Mesodermal cell (in vitro differentiated cells): ENCODE results near the gene ST6GALNAC3.
"Not testable (repeated sequence)": the region's sequence is repeated elsewhere in the genome, so short reads cannot be mapped to it uniquely, and the experiment has no call there.

Source experiments
- H3K27ac ChIP-seq: 2 replicates; pipeline ENCODE4 v1.7.0; 2013; ENCODE audit warnings: mild to moderate bottlenecking, low read depth, low read length, moderate library complexity; ENCODE audit not compliant: severe bottlenecking
- H3K36me3 ChIP-seq: 2 replicates; pipeline ENCODE4 v1.7.1; 2013; ENCODE audit warnings: mild to moderate bottlenecking, low read length, moderate library complexity; ENCODE audit not compliant: control insufficient read depth, insufficient read depth
- H3K4me1 ChIP-seq: one replicate; pipeline ENCODE4 v1.7.1; 2013; ENCODE audit warnings: mild to moderate bottlenecking, low read length; ENCODE audit not compliant: insufficient read depth, control insufficient read depth, poor library complexity, severe bottlenecking
- H3K4me3 ChIP-seq: 2 replicates; pipeline ENCODE4 v1.7.0; 2013; ENCODE audit warnings: low read length, control low read depth, mild to moderate bottlenecking; ENCODE audit not compliant: insufficient read depth, poor library complexity, severe bottlenecking; ENCODE audit errors: extremely low read depth
- H3K9me3 ChIP-seq: 2 replicates; pipeline ENCODE4 v1.7.1; 2013; ENCODE audit warnings: mild to moderate bottlenecking, low read length, moderate library complexity; ENCODE audit not compliant: control insufficient read depth
- WGBS, 2 experiments: methylation state at CpG; one replicate each; pipeline ENCODE4 v1.1.5; 2013; ENCODE audit warnings: missing lambda C conversion rate in 2 of 2; ENCODE audit not compliant: insufficient coverage in 2 of 2; 5-methylcytosine and 5-hydroxymethylcytosine counted together

Gene ST6GALNAC3

DNA sequence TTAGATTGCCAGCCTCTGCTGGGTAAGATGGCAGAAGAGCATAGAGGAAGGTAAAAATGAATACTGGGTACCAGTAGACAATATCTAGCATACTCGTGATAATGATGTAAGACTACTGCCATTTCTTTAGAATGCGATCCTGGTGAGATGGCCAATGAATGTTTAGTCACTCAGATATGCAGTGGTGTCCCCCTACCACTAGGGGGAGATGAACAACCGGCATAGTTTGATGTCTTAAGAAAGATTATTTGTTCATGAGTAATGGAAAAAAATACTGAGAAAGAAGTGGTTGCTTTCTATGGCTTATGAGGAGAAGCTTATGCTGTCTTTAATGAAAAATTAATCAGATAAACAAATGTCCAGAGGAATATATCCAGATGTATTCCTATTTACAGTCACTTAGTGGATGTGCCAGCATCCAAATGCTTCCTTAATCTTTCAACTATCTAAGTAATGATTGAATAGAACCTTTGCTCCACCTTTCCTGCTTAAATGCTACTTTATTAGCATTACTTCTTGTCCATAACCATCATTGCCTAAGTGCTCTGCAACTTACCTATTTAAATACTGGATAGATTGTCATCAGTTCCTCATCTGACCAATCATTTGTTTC is 256.6 kb downstream of the ST6GALNAC3 start:
- Histone ChIP-seq H3K27ac (no peak overlapping the region), H3K4me1 (no peaks in the 10 kb centered on the region), H3K9me3 (no peaks in the 10 kb centered on the region), H3K4me3 (no peak overlapping the region), H3K36me3 (no peaks in the 10 kb centered on the region)
- 20 to 29% methylated on average over 1 to 2 of the region's 3 CpGs for WGBS, 2 experiments

DNA sequence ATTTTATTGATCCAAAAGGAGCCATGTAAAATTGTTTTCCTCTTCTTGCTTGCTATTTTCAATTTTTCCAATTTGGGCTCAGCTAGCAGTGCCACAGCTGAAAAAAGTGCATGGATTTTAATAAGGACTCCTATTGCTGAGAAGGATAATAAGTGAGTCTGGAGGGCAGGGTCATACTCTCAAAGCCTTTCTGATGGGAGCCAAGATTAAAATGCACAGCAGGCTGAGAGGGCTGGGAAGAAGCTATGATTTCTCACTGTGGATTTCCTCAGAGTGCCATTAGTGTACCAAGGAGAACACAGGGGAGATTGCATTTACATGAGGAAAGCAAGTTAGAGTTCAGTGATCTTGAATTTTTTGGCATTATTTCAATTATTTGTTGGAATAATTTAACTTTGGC is 261.3 kb downstream of the ST6GALNAC3 start:
- no peaks in the 10 kb centered on the region for H3K4me1 ChIP-seq
- no peak overlapping the region for H3K4me3 ChIP-seq
- no peaks in the 10 kb centered on the region for H3K9me3 ChIP-seq
- no peak overlapping the region for H3K27ac ChIP-seq
- no peaks in the 10 kb centered on the region for H3K36me3 ChIP-seq

DNA sequence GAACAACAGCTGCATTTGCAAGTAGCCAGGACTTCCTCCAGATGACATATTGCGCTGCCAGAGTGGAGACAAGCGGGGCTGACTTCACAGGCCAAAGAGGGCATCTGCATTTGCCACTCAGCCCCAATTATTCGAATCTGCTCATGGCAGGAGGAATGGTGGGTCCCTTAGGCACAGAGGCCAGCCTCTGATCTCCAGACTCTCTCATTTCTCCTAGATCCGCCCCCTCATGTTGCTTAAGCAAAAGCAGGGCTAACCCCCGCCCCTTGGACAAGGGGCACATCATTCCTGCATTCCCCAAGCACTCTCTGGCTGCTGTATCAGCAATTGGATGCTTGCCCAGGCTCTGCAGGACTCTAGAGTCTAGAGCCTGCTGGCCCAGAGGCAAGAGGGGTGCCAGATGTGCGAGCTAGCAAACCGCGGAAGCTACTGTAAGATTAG is 262.4 kb downstream of the ST6GALNAC3 start:
- no peak overlapping the region for H3K27ac ChIP-seq
- WGBS, 2 experiments, result 87 to 90% methylated on average over 5 to 6 of the region's 8 CpGs
- no peaks in the 10 kb centered on the region for H3K9me3 ChIP-seq
- no peaks in the 10 kb centered on the region for H3K4me1 ChIP-seq
- no peaks in the 10 kb centered on the region for H3K36me3 ChIP-seq
- no peak overlapping the region for H3K4me3 ChIP-seq

GRCh38 chr1:76337542-76338219 is 263.1 kb downstream of the ST6GALNAC3 start:
- Histone ChIP-seq H3K9me3 (no peaks in the 10 kb centered on the region), H3K4me1 (no peaks in the 10 kb centered on the region), H3K27ac (no peak overlapping the region), H3K36me3 (no peaks in the 10 kb centered on the region), H3K4me3 (no peak overlapping the region)
- WGBS, 2 experiments, result 90 to 93% methylated on average over 5 of the region's 7 CpGs

DNA sequence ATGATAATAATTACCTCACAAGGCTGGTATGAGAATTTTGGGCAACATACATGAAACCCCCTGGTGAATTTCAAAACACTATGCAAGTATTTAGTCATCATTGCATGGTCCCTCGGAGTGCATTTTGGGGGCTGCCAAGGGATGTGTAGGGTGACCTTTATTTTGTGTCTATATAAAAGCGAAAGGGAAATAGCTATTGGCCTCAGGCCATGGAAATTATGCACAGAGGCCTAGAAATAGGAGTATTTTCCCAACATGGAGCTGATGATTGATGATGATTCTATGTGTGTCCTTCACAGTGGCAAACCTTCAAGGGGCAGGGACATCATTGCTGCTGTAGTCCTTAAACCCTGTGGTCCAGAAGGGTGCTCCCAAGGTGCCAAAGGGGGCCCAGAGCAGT is 265.5 kb downstream of the ST6GALNAC3 start:
- no peaks in the 10 kb centered on the region for H3K9me3 ChIP-seq
- WGBS, 2 experiments, result 96 to 100% methylated on average over 2 of the region's 2 CpGs
- no peak overlapping the region for H3K4me3 ChIP-seq
- H3K36me3 ChIP-seq, result no peaks in the 10 kb centered on the region
- H3K4me1 ChIP-seq, result no peaks in the 10 kb centered on the region
- H3K27ac ChIP-seq, result no peak overlapping the region

DNA sequence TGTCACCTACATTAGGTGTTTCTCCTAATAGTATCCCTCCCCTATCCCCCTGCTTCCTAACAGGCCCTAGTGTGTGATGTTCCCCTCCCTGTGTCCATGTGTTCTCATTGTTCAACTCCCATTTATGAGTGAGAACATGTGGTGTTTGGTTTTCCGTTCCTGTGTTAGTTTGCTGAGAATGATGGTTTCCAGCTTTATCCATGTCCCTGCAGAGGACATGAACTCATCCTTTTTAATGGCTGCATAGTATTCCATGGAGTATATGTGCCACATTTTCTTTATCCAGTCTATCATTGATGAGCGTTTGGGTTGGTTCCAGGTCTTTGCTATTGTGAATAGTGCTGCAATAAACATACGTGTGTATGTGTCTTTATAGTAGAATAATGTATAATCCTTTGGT is 267.3 kb downstream of the ST6GALNAC3 start:
- 100% methylated on average over 1 of the region's 3 CpGs; no CpG with 5 or more reads in 1 of the 2 experiments for WGBS, 2 experiments
- not testable (repeated sequence) for H3K4me1 ChIP-seq, H3K9me3 ChIP-seq, H3K27ac ChIP-seq, H3K4me3 ChIP-seq, H3K36me3 ChIP-seq

DNA sequence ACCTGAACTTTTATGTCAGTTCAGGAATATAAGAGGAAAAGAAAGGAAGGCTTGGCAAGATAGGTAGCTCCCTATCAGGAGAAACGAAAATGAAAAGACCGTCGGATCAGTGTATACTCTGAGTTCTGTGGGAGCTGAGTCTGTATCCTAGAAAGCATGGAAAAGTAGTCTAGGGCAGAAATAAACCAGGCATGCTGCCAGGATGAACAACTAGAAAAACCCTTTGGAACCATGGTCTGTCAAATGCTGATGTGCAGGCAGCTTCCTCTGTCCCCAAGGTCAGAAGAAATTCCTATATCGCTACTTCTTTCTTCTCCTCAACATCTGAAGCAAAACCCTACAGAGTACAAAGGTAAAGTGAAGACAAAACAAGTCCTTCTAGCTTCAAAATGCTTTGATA is 268.8 kb downstream of the ST6GALNAC3 start:
- no peak overlapping the region for H3K27ac ChIP-seq
- H3K4me3 ChIP-seq, result no peak overlapping the region
- 93 to 96% methylated on average over 3 to 4 of the region's 4 CpGs for WGBS, 2 experiments
- no peaks in the 10 kb centered on the region for H3K9me3 ChIP-seq
- no peaks in the 10 kb centered on the region for H3K36me3 ChIP-seq
- H3K4me1 ChIP-seq, result no peaks in the 10 kb centered on the region

- Histone ChIP-seq H3K4me1 (no peaks in the 10 kb centered on the region), H3K4me3 (no peak overlapping the region), H3K36me3 (no peaks in the 10 kb centered on the region), H3K27ac (no peak overlapping the region), H3K9me3 (no peaks in the 10 kb centered on the region)
- 80 to 90% methylated on average over 2 of the region's 3 CpGs for WGBS, 2 experiments
Measured at GRCh38 chr1:76351655-76352054, 277.1 kb downstream of the ST6GALNAC3 start.

- H3K4me3 ChIP-seq, result no peak overlapping the region
- no peaks in the 10 kb centered on the region for H3K4me1 ChIP-seq
- H3K9me3 ChIP-seq, result no peaks in the 10 kb centered on the region
- H3K36me3 ChIP-seq, result no peaks in the 10 kb centered on the region
- H3K27ac ChIP-seq, result no peak overlapping the region
- 97 to 100% methylated on average over 2 to 5 of the region's 5 CpGs for WGBS, 2 experiments
Measured at GRCh38 chr1:76352741-76353435, 278.3 kb downstream of the ST6GALNAC3 start.

DNA sequence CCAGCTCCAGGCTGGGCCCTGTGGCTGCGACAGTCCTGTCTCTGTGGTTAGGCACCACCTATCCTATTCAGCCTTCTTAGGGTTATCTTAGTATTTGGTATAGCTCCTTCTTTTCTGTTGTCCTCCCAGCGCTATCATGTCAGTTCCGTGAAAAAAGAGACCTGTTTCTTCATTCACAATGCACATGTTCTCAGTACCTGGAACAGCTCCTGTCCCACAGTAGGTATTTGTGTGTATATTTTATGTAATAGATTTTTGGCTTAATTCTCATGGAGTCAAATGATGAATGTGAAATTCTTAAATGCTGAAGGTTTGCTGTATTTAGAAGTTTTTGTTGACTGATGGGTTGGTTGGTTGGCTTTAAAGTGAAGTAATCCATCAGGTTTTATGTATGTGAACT is 279.7 kb downstream of the ST6GALNAC3 start:
- H3K9me3 ChIP-seq, result no peaks in the 10 kb centered on the region
- no peaks in the 10 kb centered on the region for H3K36me3 ChIP-seq
- H3K27ac ChIP-seq, result no peak overlapping the region
- WGBS, 2 experiments, result 100% methylated on average over 1 of the region's 3 CpGs
- no peaks in the 10 kb centered on the region for H3K4me1 ChIP-seq
- H3K4me3 ChIP-seq, result no peak overlapping the region

GRCh38 chr1:76366726-76367125 is 292.2 kb downstream of the ST6GALNAC3 start:
- H3K4me1 ChIP-seq, result no peaks in the 10 kb centered on the region
- WGBS, 2 experiments, result no CpG with 5 or more reads among the region's 1 CpG

More at GRCh38 chr1:76366726-76367125, 292.2 kb downstream of the ST6GALNAC3 start:
- no peak overlapping the region for H3K27ac ChIP-seq
- H3K36me3 ChIP-seq, result no peaks in the 10 kb centered on the region
- no peak overlapping the region for H3K4me3 ChIP-seq
- no peaks in the 10 kb centered on the region for H3K9me3 ChIP-seq
